Astrocyte (in vitro differentiated cells and primary cell): ENCODE data around the gene KRTAP1-4.

Experiments used
- EZH2 ChIP-seq: IDR thresholded peaks from 2 replicates; pipeline ENCODE4 v1.6.1; 2012; ENCODE audit warnings: mild to moderate bottlenecking, low read length, inconsistent platforms; ENCODE audit not compliant: insufficient read depth
- TF ChIP-seq, protein P1 (sequence below): IDR thresholded peaks from 2 replicates; pipeline ENCODE4 v1.5.1; 2011; ENCODE audit warnings: low read depth, mild to moderate bottlenecking, inconsistent platforms, low read length, moderate library complexity; ENCODE audit not compliant: insufficient read depth

DNA sequence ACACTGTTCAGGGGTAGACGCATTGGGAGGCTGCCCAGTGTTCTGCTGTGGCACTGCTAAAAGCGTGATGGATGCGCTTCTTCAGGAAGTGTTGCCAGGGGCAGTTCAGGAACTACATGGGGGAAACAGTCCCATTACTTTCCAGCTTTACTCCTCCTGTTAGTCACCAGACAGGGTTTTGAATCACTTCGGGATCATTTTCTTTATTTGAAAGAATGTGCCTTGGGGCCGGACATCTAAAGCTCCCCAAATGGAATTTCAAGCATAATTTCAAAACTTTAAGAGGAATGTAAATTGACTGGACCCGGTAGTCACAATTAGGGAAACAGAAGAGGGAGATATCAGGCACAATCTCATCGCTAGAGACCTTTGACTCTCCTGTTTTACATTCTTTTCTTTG, 18.4 kb upstream of the KRTAP1-4 start:
- TF ChIP-seq, protein P1, sequence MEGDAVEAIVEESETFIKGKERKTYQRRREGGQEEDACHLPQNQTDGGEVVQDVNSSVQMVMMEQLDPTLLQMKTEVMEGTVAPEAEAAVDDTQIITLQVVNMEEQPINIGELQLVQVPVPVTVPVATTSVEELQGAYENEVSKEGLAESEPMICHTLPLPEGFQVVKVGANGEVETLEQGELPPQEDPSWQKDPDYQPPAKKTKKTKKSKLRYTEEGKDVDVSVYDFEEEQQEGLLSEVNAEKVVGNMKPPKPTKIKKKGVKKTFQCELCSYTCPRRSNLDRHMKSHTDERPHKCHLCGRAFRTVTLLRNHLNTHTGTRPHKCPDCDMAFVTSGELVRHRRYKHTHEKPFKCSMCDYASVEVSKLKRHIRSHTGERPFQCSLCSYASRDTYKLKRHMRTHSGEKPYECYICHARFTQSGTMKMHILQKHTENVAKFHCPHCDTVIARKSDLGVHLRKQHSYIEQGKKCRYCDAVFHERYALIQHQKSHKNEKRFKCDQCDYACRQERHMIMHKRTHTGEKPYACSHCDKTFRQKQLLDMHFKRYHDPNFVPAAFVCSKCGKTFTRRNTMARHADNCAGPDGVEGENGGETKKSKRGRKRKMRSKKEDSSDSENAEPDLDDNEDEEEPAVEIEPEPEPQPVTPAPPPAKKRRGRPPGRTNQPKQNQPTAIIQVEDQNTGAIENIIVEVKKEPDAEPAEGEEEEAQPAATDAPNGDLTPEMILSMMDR = no peak
- no peak for TF ChIP-seq EZH2
